HepG2 (cell line): ENCODE measurements around the gene ANKRD11.
A peak's percentile ranks its signal among the peaks of the same experiment; 100 is the strongest.

Source experiments
- KLF11 ChIP-seq: IDR thresholded peaks from 2 replicates; pipeline ENCODE4 v1.6.1; 2016; ENCODE audit warnings: missing compliant biosample characterization
- MZF1 ChIP-seq: sonication (generic); formaldehyde crosslinking; IDR thresholded peaks from 2 replicates; pipeline ENCODE4 v1.8.1; 2023; ENCODE audit warnings: mild to moderate bottlenecking, missing genetic modification reagents, borderline replicate concordance
- NONO ChIP-seq, 2 experiments: fragments of 450-650 bp in 1 of 2; sonication (generic) in 1 of 2; formaldehyde crosslinking in 1 of 2; IDR thresholded peaks in 1 of 2; conservative IDR thresholded peaks in 1 of 2; 2 replicates each; pipeline versions ENCODE4 v1.6.1 to v1.8.0; 2017 to 2022; ENCODE audit warnings: mild to moderate bottlenecking in 1 of 2, missing genetic modification reagents in 1 of 2, moderate library complexity in 1 of 2
- POLR2A ChIP-seq, 2 experiments: IDR thresholded peaks; 2 replicates each; pipeline ENCODE4 v1.6.1; 2011; ENCODE audit warnings: low read depth in 2 of 2, low read length in 2 of 2, mild to moderate bottlenecking in 1 of 2, moderate library complexity in 1 of 2; ENCODE audit not compliant: insufficient read depth in 1 of 2
- ZMYM3 ChIP-seq: sonication (generic); formaldehyde crosslinking; IDR thresholded peaks from 2 replicates; pipeline ENCODE4 v1.5.1; 2020; ENCODE audit warnings: mild to moderate bottlenecking, missing genetic modification reagents
- TF ChIP-seq, protein P1 (sequence below): sonication (generic); formaldehyde crosslinking; IDR thresholded peaks from 2 replicates; pipeline ENCODE4 v1.4.0; 2020; ENCODE audit warnings: missing genetic modification reagents
- TF ChIP-seq, protein P2 (sequence below): sonication (generic); formaldehyde crosslinking; IDR thresholded peaks from 2 replicates; pipeline ENCODE4 v1.4.0; 2020; ENCODE audit warnings: missing genetic modification reagents
- TF ChIP-seq, protein P3 (sequence below): sonication (generic); formaldehyde crosslinking; IDR thresholded peaks from 2 replicates; pipeline ENCODE4 v1.5.0; 2020; ENCODE audit warnings: mild to moderate bottlenecking, missing genetic modification reagents, borderline replicate concordance
- TF ChIP-seq, protein P4 (sequence below): sonication (generic); formaldehyde crosslinking; IDR thresholded peaks from 2 replicates; pipeline ENCODE4 v1.5.0; 2020; ENCODE audit warnings: mild to moderate bottlenecking, missing genetic modification reagents, moderate library complexity
- TF ChIP-seq, protein P5 (sequence below), 2 experiments: sonication (generic) in 1 of 2; formaldehyde crosslinking in 1 of 2; IDR thresholded peaks; 2 replicates each; pipeline versions ENCODE4 v1.4.0 to v1.6.1; 2018 to 2020; ENCODE audit warnings: missing genetic modification reagents in 2 of 2, borderline replicate concordance in 1 of 2, low read depth in 1 of 2, mild to moderate bottlenecking in 1 of 2, missing biosample characterization in 1 of 2

DNA sequence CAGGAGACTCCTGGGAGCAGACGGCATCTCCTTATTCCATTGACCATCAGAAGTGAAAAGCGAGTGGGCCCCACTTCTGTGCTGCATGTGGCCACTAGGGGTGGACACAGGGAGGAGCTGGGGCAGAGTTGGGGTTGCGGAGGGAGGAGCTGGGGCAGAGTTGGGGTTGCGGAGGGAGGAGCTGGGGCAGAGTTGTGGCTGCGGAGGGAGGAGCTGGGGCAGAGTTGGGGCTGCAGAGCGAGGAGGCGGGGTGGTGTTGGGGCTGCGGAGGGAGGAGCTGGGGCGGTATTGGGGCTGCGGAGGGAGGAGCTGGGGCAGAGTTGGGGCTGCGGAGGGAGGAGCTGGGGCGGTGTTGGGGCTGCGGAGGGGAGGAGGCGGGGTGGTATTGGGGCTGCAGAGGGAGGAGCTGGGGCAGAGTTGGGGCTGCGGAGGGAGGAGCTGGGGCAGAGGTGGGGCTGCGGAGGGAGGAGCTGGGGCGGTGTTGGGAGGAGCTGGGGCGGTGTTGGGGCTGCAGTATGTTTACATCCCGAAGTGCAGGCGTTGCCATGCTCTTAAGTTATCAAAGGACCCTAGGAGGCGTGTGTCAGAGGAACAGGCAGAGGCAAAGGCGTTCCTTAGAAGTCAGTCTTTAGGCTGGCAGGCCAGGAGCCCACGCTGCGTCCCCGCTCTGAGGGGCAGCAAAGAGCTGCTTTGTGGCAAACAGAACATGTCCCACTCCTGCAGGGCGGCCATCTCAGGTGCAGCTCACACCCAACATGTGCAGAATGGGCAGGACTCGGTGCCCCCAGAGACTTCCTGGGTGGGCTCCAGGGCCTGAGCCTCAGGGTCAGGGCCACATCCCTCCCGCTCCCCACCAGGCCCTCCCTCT is 196.9 kb downstream of the ANKRD11 start:
- TF ChIP-seq, protein P1, sequence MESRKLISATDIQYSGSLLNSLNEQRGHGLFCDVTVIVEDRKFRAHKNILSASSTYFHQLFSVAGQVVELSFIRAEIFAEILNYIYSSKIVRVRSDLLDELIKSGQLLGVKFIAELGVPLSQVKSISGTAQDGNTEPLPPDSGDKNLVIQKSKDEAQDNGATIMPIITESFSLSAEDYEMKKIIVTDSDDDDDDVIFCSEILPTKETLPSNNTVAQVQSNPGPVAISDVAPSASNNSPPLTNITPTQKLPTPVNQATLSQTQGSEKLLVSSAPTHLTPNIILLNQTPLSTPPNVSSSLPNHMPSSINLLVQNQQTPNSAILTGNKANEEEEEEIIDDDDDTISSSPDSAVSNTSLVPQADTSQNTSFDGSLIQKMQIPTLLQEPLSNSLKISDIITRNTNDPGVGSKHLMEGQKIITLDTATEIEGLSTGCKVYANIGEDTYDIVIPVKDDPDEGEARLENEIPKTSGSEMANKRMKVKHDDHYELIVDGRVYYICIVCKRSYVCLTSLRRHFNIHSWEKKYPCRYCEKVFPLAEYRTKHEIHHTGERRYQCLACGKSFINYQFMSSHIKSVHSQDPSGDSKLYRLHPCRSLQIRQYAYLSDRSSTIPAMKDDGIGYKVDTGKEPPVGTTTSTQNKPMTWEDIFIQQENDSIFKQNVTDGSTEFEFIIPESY, result no peak
- TF ChIP-seq KLF11, result no peak
- TF ChIP-seq MZF1 (CRISPR knock-in tag), result no peak
- TF ChIP-seq, protein P2, sequence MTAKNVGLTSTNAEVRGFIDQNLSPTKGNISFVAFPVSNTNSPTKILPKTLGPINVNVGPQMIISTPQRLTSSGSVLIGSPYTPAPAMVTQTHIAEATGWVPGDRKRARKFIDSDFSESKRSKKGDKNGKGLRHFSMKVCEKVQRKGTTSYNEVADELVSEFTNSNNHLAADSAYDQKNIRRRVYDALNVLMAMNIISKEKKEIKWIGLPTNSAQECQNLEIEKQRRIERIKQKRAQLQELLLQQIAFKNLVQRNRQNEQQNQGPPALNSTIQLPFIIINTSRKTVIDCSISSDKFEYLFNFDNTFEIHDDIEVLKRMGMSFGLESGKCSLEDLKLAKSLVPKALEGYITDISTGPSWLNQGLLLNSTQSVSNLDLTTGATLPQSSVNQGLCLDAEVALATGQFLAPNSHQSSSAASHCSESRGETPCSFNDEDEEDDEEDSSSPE (CRISPR knock-in tag), result no peak
- no peak for TF ChIP-seq NONO (IDR thresholded peaks at IDR 0.05)
- no peak for TF ChIP-seq NONO (CRISPR knock-in tag; conservative IDR thresholded peaks at IDR 0.05)
- no peak for TF ChIP-seq ZMYM3
- TF ChIP-seq, protein P3, sequence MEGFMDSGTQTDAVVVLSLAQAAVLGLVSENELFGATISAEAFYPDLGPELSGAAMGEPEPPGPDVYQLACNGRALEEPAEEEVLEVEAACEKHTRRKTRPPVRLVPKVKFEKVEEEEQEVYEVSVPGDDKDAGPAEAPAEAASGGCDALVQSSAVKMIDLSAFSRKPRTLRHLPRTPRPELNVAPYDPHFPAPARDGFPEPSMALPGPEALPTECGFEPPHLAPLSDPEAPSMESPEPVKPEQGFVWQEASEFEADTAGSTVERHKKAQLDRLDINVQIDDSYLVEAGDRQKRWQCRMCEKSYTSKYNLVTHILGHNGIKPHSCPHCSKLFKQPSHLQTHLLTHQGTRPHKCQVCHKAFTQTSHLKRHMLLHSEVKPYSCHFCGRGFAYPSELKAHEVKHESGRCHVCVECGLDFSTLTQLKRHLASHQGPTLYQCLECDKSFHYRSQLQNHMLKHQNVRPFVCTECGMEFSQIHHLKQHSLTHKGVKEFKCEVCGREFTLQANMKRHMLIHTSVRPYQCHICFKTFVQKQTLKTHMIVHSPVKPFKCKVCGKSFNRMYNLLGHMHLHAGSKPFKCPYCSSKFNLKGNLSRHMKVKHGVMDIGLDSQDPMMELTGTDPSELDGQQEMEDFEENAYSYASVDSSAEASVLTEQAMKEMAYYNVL (CRISPR knock-in tag), result no peak
- TF ChIP-seq, protein P4, sequence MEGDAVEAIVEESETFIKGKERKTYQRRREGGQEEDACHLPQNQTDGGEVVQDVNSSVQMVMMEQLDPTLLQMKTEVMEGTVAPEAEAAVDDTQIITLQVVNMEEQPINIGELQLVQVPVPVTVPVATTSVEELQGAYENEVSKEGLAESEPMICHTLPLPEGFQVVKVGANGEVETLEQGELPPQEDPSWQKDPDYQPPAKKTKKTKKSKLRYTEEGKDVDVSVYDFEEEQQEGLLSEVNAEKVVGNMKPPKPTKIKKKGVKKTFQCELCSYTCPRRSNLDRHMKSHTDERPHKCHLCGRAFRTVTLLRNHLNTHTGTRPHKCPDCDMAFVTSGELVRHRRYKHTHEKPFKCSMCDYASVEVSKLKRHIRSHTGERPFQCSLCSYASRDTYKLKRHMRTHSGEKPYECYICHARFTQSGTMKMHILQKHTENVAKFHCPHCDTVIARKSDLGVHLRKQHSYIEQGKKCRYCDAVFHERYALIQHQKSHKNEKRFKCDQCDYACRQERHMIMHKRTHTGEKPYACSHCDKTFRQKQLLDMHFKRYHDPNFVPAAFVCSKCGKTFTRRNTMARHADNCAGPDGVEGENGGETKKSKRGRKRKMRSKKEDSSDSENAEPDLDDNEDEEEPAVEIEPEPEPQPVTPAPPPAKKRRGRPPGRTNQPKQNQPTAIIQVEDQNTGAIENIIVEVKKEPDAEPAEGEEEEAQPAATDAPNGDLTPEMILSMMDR (CRISPR knock-in tag), result peak; percentile 19; the same call in 1 of the 2 replicates
- TF ChIP-seq, protein P5, sequence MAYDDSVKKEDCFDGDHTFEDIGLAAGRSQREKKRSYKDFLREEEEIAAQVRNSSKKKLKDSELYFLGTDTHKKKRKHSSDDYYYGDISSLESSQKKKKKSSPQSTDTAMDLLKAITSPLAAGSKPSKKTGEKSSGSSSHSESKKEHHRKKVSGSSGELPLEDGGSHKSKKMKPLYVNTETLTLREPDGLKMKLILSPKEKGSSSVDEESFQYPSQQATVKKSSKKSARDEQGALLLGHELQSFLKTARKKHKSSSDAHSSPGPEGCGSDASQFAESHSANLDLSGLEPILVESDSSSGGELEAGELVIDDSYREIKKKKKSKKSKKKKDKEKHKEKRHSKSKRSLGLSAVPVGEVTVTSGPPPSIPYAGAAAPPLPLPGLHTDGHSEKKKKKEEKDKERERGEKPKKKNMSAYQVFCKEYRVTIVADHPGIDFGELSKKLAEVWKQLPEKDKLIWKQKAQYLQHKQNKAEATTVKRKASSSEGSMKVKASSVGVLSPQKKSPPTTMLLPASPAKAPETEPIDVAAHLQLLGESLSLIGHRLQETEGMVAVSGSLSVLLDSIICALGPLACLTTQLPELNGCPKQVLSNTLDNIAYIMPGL (CRISPR knock-in tag; IDR thresholded peaks at IDR 0.05; ENCODE audit: borderline replicate concordance in 1 of 2, low read depth in 1 of 2), result no peak
- no peak for TF ChIP-seq POLR2A (IDR thresholded peaks at IDR 0.05; ENCODE audit: insufficient read depth in 1 of 2, low read depth in 2 of 2, low read length in 2 of 2)
